Measurements from ENCODE around the gene INSYN2B. TPM values are rescaled to one million over a fixed set of nuclear protein-coding genes. Genes with fewer than 3 reads are reported as not detected.

Gene INSYN2B
- total and polyA plus RNA-seq, 2 of the 4 experiments (the other 2 are of a cell fraction), result 9.1 to 33.5 TPM

DNA sequence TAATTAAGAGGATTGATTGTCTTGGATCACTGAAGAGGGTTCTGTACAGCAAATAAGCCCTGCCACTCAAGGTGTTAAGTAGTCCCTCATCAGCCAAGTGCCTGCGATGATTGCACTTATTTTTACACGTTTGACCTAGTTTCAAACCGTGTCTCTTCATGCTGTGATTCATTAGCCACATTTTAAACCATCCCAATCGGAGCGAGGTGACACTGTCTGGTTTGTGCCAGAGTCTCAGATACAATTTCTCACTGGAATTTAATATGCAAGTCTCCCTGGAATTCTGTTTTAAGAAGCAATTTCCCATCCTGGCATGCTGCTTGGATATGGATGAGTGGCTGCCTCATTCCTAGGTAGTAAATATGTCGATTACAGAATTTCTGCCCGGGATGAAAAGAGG lies 1.6 kb downstream of the INSYN2B start:
- 28% methylated on average over 3 of the region's 7 CpGs; no CpG with 5 or more reads in 1 of the 2 experiments for WGBS, 2 experiments (ENCODE audit: extremely low coverage in 2 of 2, insufficient read length in 1 of 2)
- Histone ChIP-seq H4K91ac (ENCODE audit: insufficient read depth, low read depth, low read length) (peak overlapping the region; percentile 88), H2BK15ac (ENCODE audit: low read depth, low read length) (peak overlapping the region; percentile 77), H4K5ac (ENCODE audit: low read depth, low read length) (peak overlapping the region; percentile 70; the same call in 1 of the 2 replicates), H3K4me2 (ENCODE audit: low read depth, low read length) (peak overlapping the region; percentile 98), H3K27ac (ENCODE audit: insufficient read depth, low read length) (peak overlapping the region; percentile 64), H2BK20ac (ENCODE audit: low read depth, low read length) (peak overlapping the region; percentile 45), H2AFZ (replicated peaks; ENCODE audit: low read length, poor library complexity) (peak overlapping the region; percentile 73), H3K4ac (ENCODE audit: low read depth, low read length) (peak overlapping the region; percentile 89), H3K9me3 (ENCODE audit: control insufficient read depth, insufficient read depth, low read length) (no peaks in the 10 kb centered on the region), H2AK5ac (ENCODE audit: low read depth, low read length) (peak overlapping the region; percentile 54), H3K4me3 (ENCODE audit: insufficient read depth, low read depth, low read length) (peak overlapping the region; percentile 66; the same call in 1 of the 2 replicates), H3K9me1 (ENCODE audit: insufficient read depth, low read length) (peaks cover 7% of the 10 kb centered on the region), H3K79me1 (ENCODE audit: low read depth in 1 of 2, low read length in 2 of 2) (peaks cover 11 to 59% of the 10 kb centered on the region in 2 experiments), H3K36me3 (ENCODE audit: control insufficient read depth, insufficient read depth, low read length) (no peaks in the 10 kb centered on the region), H3K14ac (replicated peaks; ENCODE audit: low read depth, low read length) (peak overlapping the region; percentile 94), H3K18ac (ENCODE audit: low read depth, low read length) (peak overlapping the region; percentile 78), H3K9ac (ENCODE audit: low read depth, low read length) (peak overlapping the region; percentile 91), H2BK120ac (ENCODE audit: low read depth, low read length) (peak overlapping the region; percentile 92), H2BK5ac (ENCODE audit: low read depth, low read length, poor library complexity, severe bottlenecking) (peak overlapping the region; percentile 89), H4K8ac (ENCODE audit: low read depth in 2 of 2, low read length in 2 of 2) (peak overlapping the region; percentile 33 to 88), H4K20me1 (ENCODE audit: insufficient read depth, low read length) (no peaks in the 10 kb centered on the region), H3K4me1 (ENCODE audit: control insufficient read depth, insufficient read depth, low read length) (peaks cover 24% of the 10 kb centered on the region), H3K56ac (ENCODE audit: extremely low read depth, insufficient read depth, low read length) (peak overlapping the region; percentile 97), H3K23ac (ENCODE audit: low read depth, low read length) (peak overlapping the region; percentile 83), H2AK9ac (replicated peaks; ENCODE audit: low read depth, low read length, poor library complexity) (peak overlapping the region; percentile 83), H3K27me3 (ENCODE audit: control insufficient read depth, insufficient read depth, low read length) (no peaks in the 10 kb centered on the region)
- no TSS peak for BruUV-seq (replicated peaks)
- DNase-seq (no peak), ATAC-seq (ENCODE audit: low read depth) (no peak)
- TF ChIP-seq MAFK (IDR thresholded peaks at IDR 0.05; ENCODE audit: low read depth, low read length) (no peak), CEBPB (IDR thresholded peaks at IDR 0.05; ENCODE audit: low read depth, low read length) (no peak), SMC3 (IDR thresholded peaks at IDR 0.05; ENCODE audit: low read depth, low read length) (no peak), RAD21 (IDR thresholded peaks at IDR 0.05; ENCODE audit: low read length) (no peak), NFE2L2 (IDR thresholded peaks at IDR 0.05; ENCODE audit: low read depth, low read length) (no peak), FOS (IDR thresholded peaks at IDR 0.05; ENCODE audit: low read depth, low read length) (no peak), BHLHE40 (IDR thresholded peaks at IDR 0.05; ENCODE audit: low read depth, low read length) (no peak), RCOR1 (IDR thresholded peaks at IDR 0.05; ENCODE audit: insufficient replicate concordance, low read length) (no peak), POLR2A (IDR thresholded peaks at IDR 0.05; ENCODE audit: low read depth, low read length) (no peak), MXI1 (IDR thresholded peaks at IDR 0.05; ENCODE audit: borderline replicate concordance, low read depth, low read length) (no peak), RFX5 (IDR thresholded peaks at IDR 0.05; ENCODE audit: low read depth, low read length) (no peak), MAZ (IDR thresholded peaks at IDR 0.05; ENCODE audit: borderline replicate concordance, low read depth, low read length) (no peak), CHD1 (IDR thresholded peaks at IDR 0.05; ENCODE audit: low read depth, low read length) (no peak)
- TF ChIP-seq, protein P1, sequence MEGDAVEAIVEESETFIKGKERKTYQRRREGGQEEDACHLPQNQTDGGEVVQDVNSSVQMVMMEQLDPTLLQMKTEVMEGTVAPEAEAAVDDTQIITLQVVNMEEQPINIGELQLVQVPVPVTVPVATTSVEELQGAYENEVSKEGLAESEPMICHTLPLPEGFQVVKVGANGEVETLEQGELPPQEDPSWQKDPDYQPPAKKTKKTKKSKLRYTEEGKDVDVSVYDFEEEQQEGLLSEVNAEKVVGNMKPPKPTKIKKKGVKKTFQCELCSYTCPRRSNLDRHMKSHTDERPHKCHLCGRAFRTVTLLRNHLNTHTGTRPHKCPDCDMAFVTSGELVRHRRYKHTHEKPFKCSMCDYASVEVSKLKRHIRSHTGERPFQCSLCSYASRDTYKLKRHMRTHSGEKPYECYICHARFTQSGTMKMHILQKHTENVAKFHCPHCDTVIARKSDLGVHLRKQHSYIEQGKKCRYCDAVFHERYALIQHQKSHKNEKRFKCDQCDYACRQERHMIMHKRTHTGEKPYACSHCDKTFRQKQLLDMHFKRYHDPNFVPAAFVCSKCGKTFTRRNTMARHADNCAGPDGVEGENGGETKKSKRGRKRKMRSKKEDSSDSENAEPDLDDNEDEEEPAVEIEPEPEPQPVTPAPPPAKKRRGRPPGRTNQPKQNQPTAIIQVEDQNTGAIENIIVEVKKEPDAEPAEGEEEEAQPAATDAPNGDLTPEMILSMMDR (conservative IDR thresholded peaks at IDR 0.05; ENCODE audit: low read depth, low read length), result no peak
- TF ChIP-seq, protein P2, sequence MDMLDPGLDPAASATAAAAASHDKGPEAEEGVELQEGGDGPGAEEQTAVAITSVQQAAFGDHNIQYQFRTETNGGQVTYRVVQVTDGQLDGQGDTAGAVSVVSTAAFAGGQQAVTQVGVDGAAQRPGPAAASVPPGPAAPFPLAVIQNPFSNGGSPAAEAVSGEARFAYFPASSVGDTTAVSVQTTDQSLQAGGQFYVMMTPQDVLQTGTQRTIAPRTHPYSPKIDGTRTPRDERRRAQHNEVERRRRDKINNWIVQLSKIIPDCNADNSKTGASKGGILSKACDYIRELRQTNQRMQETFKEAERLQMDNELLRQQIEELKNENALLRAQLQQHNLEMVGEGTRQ (IDR thresholded peaks at IDR 0.05; ENCODE audit: low read depth, low read length), result no peak
- TF ChIP-seq, protein P3, sequence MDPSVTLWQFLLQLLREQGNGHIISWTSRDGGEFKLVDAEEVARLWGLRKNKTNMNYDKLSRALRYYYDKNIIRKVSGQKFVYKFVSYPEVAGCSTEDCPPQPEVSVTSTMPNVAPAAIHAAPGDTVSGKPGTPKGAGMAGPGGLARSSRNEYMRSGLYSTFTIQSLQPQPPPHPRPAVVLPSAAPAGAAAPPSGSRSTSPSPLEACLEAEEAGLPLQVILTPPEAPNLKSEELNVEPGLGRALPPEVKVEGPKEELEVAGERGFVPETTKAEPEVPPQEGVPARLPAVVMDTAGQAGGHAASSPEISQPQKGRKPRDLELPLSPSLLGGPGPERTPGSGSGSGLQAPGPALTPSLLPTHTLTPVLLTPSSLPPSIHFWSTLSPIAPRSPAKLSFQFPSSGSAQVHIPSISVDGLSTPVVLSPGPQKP (IDR thresholded peaks at IDR 0.05; ENCODE audit: borderline replicate concordance, low read depth, low read length), result no peak
- in situ Hi-C loops (cut with MboI; ENCODE audit: low sequenced_read_pairs) (no loop called here), intact Hi-C loops (cut with micrococcal nuclease) (no loop called here), dilution Hi-C loops (cut with HindIII; ENCODE audit: low sequenced_read_pairs, unreplicated experiment) (no loop called here)
- ChIA-PET CTCF (interaction anchor here (0.6 to 2.7 kb wide), 2 partner anchors 10 to 279 kb away, joined by 3 to 117 read pairs; no protein-coding TSS in a partner anchor), POLR2A (ENCODE audit: unreplicated experiment) (interaction anchor here (0.6 kb wide), 1 partner anchor 272 kb away, joined by 3 read pairs; no protein-coding TSS in a partner anchor)
